ENCODE results near the gene MXD1.

The MXD1 gene

GRCh38 chr2:69954084-69954483 is 39.2 kb downstream of the MXD1 start:
- DNase-seq = no peak

- no peak for DNase-seq
These were observed 40.1 kb downstream of the MXD1 start for GRCh38 chr2:69955029-69955428.

- no peak for DNase-seq
These were observed 41.6 kb downstream of the MXD1 start for GRCh38 chr2:69956475-69956979.

- no peak for DNase-seq
These were observed 43.1 kb downstream of the MXD1 start for GRCh38 chr2:69957965-69958364.

- DNase-seq = no peak
These were observed 43.6 kb downstream of the MXD1 start for GRCh38 chr2:69958480-69958879.

GRCh38 chr2:69959425-69959824 is 44.5 kb downstream of the MXD1 start:
- no peak for DNase-seq

GRCh38 chr2:69960821-69961220 is 45.9 kb downstream of the MXD1 start:
- DNase-seq = no peak

GRCh38 chr2:69961496-69961895 is 46.6 kb downstream of the MXD1 start, which contains the start of gene ASPRV1:
TSS of gene ASPRV1 (minus strand) at chr2:69961631. CDS start at chr2:69961436, 195 bp downstream.
- no peak for DNase-seq

- DNase-seq = no peak
These were observed 48.2 kb downstream of the MXD1 start for GRCh38 chr2:69962986-69963730.

GRCh38 chr2:69964353-69964841 is 49.5 kb downstream of the MXD1 start:
- DNase-seq = no peak

- DNase-seq = no peak
These were observed 51.0 kb downstream of the MXD1 start for GRCh38 chr2:69965756-69966445.

- DNase-seq = no peak
These were observed 51.6 kb downstream of the MXD1 start for GRCh38 chr2:69966496-69966895.

GRCh38 chr2:69968609-69969008 is 53.7 kb downstream of the MXD1 start:
- DNase-seq = no peak

- DNase-seq = no peak
These were observed 54.4 kb downstream of the MXD1 start for GRCh38 chr2:69969126-69969983.

GRCh38 chr2:69969991-69970390 is 55.1 kb downstream of the MXD1 start:
- DNase-seq = no peak

GRCh38 chr2:69972822-69973221 is 57.9 kb downstream of the MXD1 start:
- no peak for DNase-seq

- no peak for DNase-seq
These were observed 58.4 kb downstream of the MXD1 start for GRCh38 chr2:69973335-69973735.

- DNase-seq = no peak
These were observed 60.4 kb downstream of the MXD1 start for GRCh38 chr2:69975136-69975852.

GRCh38 chr2:69975853-69976462 is 61.0 kb downstream of the MXD1 start:
- no peak for DNase-seq

GRCh38 chr2:69977186-69977585 is 62.3 kb downstream of the MXD1 start:
- no peak for DNase-seq

GRCh38 chr2:69977906-69978482 is 63.1 kb downstream of the MXD1 start:
- DNase-seq = no peak

All from right forelimb (tissue), 1 donor.